Stimulated activated CD8-positive, alpha-beta memory T cell treated with anti-CD3 and anti-CD28 coated beads, Interleukin-4, amount 100 ng/mL, for 48 hours (primary cell): Measurements from ENCODE around the gene MACF1.
"Not testable (repeated sequence)": the region's sequence is repeated elsewhere in the genome, so short reads cannot be mapped to it uniquely, and the experiment has no call there.

Experiments used
- DNase-seq: peaks from one replicate; pipeline ENCODE4 v3.0.0-alpha.2; 2020

MACF1 gene

DNA sequence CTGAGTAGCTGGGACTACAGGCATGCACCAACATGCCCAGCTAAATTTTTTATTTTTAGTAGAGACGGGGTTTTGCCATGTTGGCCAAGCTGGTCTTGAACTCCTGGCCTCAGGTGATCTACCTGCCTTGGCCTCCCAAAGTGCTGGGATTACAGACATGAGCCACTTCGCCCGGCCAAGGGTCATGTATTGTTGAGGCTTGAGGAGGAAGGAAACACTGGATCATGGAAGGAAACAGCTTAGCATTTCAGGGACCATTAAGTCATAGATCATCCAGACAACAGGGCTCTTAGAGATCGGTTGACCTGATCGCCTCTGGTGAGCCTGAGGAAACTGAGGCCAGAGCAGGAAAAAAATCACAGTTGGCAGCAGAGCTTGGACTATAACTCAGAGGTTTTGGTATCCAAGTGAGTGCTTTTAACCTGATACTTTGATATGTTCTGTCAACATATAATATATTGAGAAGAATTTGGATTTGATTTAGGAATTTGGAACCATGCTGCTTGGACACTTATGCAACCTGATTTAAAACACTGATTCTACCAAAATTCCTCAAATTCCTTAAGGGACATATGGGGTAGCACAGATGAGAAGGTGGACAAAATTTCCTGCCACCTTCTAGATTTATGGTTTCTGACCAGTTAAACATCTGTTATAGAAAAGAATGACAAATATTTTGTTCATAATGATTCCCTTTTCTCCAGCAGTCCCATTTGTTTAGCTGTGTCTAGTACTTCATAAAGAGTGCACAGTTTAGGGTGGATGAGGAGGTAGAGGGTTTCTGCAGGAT lies 273.8 kb downstream of the MACF1 start:
- DNase-seq = no peak

DNA sequence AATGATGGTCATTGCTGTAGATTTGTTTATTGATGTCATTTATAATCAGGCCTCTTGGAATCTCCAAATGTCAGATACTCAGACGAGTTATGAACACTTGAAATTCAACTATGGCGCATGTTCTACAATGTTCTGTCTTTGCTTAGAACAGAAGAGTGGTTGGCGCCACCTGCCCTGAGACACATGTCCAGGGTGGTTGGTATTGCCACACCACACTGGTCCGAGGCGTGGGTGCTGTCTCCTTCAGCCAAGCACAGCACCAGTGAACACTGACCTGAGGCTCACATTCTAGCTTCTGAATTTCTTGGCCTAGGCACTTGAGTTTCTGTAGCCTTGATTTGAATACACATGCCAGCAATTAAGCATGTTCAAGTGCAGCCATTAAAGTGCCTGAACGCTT lies 276.8 kb downstream of the MACF1 start:
- DNase-seq = no peak

DNA sequence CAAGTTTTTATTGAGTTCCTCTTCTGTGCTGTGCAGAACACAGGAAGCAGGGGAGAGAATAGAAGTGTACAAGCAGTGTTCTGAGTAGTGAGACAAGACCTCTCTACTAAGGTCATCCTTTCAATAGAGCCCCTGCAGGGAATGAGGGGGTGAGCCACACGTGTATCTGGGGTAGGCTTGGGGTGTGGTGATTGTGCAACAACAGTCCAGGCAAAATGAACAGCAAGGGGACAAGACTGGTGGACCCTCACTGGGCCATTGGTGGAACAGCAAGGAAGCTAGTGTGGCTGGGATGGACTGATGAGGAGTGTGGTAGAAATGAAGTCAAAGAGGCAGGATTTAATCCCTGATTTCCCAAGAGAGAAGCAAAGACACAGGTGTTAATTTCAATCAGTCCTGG lies 278.8 kb downstream of the MACF1 start:
- no peak for DNase-seq

DNA sequence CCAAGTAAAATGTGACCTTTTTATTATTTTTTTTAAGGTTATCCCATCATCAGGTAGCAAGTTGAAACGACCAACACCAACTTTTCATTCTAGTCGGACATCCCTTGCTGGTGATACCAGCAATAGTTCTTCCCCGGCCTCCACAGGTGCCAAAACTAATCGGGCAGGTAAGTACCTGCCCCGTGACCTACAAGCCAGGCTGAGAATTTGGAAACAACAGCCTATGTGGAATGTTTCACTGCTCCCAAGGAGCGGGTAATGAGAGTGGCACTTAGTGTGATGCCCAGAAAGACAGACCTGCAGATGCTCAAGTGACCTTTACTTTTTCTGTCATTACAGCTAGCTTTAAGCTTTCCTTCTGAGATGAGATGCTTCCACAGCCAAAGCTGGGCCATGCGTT lies 280.1 kb downstream of the MACF1 start:
- DNase-seq = no peak

DNA sequence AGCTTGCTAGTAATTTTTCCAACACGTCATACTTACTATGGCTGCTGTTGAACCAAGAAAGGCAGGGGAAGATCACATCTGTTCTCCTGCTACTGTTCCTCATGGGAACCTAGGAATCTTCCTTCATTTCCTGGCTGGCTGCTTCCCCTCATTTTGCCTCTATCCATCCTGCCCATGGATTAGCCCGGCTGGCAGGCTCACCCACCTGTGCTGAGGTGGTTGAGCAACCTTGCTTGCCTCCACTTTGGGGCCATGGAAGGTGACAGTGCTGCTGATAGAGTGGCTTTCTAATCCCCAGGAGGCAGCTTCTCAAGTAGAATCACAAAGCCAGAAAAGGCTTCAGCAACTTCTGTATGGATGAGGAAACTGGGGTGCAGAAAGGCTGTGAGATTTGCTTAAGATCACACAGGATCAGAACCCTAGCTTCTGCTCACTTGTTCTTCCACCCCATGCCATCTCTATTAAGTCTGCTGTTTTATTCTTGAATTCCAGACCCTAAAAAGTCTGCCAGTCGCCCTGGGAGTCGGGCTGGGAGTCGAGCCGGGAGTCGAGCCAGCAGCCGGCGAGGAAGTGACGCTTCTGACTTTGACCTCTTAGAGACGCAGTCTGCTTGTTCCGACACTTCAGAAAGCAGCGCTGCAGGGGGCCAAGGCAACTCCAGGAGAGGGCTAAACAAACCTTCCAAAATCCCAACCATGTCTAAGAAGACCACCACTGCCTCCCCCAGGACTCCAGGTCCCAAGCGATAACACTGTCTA lies 280.7 kb downstream of the MACF1 start:
- DNase-seq = no peak

DNA sequence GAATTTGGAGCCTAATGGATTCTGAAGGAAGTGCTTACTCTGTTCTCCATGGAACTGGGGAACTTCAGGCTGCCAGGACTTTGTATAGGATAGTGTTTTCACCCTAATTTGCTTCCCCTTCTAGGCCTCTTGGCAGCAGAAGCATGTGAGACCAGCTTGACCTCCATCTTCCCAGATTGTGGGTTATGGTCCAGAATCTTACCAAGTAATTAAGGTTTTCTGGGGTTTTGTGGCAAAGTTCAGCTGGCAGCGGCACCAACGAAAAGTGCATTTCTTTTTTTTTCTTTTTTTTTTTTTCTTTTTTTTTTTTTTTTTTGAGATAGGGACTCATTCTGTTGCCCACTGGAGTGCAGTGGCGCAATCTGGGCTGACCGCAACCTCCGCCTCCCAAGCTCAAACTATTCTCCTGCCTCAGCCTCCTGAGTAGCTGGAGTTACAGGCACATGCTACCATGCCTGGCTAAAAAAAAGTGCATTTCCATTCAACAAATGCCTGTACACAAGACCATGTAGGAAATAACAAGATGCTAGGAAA lies 283.6 kb downstream of the MACF1 start:
- DNase-seq = no peak

DNA sequence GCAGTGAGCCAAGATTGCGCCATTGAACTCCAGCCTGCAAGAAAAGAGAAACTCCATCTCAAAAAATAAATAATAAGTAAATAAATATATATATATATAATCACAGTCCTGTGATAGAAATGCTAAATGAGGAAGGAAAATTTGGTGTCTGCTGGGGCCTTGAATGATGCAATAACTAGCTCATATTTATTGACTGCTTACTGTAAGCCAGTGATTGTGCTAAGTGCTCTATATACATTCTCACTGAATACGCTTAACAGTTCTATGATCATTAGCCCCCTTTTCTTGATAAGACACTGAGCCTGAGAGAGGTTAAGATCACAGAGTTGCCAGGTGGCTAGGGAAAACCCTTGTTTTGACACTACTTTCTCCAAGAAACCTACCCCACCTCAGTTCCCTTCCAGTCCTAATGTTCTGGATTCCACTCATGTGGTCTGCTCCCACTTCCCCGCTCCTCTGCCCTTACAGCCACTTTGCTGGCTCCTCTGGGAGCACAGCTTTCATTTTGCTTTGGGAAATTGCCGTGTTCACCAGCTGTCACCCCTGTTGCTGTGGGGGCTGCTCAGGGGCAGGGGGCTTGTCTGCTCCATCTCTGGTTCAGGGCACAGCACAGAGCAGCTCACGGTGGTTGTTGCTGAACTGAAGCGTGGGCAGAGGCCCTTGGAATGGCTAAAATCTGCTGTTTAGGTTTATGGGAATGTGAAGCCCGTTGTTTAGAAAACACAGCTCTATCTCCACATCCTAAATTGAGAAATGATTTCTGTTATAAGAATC lies 284.5 kb downstream of the MACF1 start:
- DNase-seq = no peak

DNA sequence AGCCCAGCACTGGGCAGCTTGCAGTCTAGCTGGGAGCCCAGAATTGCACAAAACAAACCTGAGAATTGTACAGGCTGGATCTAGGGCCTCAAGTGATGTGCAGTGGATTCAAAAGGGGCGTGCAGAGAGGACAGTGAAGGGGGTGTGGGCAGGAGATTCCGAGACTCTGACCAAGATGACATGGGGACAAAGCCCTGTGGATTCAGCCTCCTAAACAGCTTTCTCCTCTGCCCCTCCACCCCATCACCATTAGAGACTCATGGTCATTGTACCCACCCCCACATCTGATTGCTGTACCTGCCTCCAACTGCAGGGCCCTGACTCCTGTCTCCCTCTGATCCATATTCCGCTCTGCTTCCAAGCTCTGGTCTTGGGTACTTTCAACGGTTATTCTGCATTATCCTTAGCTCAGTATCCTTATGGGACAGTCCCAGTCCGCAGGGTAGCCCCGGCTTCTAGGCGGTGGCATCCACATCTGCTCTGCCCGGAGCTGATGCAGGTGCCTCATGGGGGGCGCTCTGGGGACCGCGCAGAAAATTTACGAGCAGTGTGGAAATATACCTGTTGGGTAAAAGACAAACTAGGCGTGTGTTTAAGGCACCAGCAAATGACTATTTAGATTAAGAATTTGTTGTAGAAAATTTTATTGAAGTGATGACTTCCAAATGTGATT lies 285.2 kb downstream of the MACF1 start:
- no peak for DNase-seq

DNA sequence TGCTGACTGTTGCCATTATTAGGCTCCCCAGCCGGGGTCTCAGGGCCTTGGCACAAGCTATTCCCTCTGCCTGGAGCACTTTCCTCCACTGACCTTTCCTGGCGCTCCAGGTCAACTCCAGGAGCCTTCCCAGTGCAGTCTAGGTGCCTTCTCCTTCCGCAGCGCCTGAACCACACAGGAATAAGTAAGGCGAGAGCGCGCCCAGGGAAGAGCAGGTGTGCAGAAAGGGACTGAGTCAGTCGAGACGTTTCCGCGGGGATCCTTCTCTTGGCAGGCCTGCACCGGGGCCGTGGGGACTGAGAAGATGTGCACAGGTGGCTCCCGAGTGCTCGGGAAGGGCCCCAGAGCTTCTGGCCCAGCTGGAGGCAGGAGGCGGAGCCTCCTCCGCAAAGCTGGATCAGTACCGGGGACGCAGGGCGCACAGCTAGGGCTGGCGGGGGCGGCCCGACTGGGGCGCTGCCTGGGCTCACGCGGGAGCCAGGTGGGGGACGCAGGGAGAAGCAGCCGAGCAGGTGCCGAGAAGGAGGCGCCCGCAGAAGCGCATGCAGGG lies 286.2 kb downstream of the MACF1 start:
- no peak for DNase-seq

DNA sequence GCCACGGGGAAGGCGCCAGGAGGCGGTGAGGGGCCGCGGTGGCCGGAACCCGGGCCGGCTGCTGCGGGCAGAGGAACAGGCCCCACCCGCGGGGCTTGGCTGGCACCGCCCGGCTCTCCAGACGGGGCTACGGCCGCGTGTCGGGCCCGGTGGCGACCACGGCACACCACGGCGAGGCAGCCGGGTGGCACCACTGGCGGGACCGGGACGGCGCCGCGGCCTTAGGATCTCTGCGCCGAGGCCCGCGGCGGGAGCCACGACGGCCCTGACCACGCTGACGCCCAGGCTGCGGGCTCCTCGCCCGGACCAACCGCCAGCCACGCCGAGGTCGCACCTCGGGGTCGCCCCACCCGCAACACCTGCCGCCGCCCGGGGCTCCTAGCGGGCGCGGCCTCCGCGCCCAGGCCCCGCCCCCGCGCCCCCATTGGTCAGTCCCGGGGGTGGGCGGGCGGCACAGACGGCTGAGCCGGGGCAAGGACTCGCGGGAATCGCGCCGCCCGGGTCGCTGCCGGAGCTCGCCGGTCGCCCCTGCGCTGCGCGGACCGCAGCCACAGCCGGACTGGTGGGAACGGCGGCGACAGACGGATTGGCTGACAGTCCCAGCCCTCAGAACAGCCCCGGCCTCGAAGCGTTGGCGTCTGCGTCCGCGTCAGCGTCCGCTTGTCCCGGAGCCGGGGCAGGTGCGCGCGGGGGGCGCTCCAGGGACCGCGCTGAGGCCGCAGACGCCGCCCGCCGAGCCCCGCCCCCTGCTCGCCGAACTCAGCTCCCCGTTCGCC lies 286.8 kb downstream of the MACF1 start, which contains the start of gene BMP8A:
Gene BMP8A, plus strand, starts transcription at position 491 of the 776 bp plus-strand sequence. CDS start 356 bp downstream, outside the sequence.
- DNase-seq = peak; percentile 78

DNA sequence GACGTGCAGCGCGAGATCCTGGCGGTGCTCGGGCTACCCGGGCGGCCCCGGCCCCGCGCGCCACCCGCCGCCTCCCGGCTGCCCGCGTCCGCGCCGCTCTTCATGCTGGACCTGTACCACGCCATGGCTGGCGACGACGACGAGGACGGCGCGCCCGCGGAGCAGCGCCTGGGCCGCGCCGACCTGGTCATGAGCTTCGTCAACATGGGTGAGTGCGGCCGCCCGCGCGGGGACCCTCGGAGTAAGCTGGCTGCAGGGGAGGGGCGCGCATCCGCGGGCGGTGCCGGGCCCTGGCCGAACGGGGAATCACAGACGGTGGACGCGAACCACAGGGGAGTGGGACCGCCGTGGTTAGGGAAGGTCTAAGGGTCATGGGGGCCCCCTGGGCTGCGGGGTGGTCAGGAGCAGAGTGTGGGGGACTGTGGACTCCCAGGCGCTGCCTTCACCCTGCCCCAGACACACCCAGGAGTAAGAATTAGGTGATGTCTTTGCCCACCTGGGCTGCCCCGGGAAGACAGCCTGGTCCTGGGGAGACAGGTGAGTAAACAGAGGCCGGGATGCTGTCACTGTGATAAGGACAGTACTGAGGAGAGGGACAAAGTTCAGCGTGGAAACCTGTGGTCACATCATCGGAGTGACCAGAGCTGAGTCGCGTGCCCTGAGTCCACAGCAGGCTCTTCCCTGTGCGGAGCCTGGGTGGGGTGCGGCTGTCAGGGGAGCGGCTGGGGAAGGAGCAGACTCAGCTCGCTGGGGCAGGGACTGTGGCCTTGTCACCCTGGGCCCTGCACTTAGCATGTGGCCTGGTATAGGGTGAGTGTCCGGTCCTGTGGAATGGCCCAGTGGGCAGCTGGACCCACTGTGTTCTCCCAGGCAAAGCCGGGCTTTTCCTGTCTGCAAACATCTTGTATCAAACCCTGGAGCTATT lies 287.9 kb downstream of the MACF1 start:
- DNase-seq = not testable (repeated sequence)

DNA sequence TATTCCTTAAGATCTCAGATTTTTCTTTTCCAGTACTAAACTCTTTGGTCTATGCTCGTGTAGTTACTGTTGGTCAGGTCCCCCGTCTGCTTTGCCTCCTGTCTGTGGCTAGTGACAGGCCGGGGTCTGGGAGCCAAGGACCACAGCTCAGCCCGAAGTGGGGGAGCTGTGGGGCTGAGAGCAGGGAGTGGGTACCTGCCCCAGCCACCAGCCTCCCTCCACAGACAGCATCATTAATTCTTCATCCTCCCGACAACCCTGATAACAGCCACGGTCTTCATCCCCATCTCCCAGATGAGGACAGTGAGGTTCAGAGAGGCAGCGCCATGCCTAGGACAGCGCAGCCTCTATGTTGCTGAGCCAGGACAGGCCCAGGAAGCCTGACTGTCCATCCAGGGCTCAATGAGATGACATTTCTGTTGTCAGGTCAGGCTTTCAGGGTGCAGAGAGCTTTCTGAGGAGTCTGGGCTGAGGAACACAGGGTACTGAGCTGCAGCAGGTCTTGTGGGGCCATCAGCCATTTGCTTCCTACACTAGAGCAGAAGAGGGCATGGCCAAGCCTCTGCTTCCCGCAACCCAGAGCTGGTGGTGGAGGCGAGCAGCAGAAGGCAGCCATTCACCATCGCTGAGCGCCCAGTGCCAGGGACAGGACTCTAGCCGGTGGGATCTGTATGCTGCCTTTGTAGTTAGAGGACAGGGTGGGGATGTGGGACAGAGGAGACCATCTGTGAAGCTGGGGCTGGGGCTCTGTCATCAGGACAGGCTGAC lies 288.7 kb downstream of the MACF1 start:
- not testable (repeated sequence) for DNase-seq

DNA sequence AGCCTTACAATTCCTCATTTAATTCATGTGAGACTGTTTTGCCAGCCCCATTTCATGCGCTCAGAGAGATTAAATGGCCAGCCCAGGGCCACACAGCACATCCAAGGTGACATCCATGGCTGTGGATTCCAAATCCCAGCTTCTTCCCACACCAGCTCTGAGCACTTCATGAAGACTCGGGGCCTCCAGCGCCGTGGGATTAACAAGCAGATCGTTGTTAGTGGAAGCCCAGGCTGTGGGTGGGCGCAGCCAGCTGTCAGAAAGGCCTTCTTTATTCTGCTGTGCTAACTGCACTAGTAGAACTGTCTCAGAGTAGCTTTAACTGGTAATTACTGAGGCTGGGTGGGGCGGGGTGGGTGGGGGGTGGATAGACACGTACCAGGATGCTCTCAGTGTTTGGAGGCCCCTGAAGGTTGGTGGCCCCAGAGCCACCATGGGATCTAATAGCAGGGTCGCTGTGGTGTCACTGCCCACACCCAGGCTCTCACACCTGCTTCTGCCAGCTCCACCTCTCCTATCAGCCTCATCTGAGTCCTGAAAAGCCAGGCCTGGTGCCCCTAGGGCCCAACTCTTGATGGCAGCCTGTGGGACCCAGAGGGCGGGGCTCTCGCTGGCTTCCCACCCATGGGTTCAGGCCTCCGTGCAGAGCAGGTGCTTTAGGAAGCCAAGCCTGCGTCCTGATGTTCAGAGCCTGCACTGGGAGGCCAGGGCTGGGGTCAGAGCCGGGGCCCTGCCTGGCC lies 290.3 kb downstream of the MACF1 start:
- DNase-seq = no peak

DNA sequence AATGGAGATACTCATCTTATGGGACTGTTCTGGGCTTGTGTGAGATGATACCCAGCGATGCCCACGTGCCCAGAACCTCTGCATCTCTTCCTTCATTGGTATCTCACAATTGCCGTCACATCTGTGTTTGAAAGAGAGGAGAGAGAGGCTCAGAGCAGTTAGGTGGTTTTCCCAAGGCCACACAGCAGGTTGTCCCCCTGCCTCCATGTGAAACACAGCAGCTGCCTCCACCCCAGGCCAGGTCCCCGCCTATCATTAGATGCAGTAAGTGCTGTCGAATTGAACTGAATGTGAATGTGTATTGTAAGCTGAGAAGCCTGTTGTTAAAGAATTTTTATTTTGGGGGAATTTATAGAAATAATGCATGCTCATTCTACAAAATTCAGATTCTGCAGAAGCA lies 292.0 kb downstream of the MACF1 start:
- not testable (repeated sequence) for DNase-seq

DNA sequence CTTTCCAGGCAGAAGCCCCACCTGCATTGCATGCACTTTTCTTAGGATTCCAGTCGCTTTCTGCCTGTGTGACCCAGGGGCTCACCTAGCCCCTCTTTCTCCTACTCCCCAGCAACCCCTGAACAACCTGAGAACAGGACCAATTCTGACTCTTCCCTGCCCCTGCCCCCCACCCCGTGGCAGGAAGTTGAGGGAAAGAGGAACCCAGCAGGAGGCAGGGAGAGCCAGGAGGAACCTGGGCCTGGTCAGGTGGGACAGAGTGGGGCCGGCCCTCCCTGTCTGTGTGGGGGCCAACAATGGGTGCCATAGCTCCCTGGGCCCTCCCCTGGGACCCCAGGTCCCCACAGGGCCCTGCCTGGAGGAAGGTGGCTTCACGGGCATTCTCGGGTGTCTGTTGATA lies 293.1 kb downstream of the MACF1 start:
- no peak for DNase-seq

DNA sequence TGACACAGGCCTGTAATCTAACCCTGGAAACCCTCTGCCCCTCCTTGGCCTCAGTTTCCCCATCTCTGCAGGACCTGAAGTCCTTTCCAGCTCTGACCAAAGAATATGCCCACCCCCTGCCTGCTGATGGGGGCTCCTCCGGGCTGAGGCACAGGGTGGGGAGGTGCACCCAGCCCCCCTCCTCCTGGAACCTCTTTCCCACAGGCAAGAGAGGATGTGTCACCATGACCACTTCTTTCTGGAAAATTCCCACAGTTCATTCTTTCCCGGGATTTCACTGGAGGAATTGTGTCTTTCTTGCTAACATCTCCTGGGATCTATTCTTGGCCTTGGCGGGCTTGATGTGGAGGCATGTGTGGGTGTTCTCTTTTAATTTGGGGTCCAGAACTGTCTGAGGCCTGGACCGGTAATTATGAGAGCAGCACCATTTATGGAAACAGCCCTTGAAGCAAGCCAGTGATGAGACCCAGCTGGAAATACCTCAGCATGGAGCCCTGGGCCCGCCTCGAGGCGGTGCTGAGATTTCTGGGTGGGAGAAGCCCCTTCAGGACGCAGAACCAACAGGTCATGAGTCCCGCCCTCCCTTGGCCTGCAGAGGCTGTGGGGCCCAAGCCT lies 293.7 kb downstream of the MACF1 start:
- DNase-seq = not testable (repeated sequence)

DNA sequence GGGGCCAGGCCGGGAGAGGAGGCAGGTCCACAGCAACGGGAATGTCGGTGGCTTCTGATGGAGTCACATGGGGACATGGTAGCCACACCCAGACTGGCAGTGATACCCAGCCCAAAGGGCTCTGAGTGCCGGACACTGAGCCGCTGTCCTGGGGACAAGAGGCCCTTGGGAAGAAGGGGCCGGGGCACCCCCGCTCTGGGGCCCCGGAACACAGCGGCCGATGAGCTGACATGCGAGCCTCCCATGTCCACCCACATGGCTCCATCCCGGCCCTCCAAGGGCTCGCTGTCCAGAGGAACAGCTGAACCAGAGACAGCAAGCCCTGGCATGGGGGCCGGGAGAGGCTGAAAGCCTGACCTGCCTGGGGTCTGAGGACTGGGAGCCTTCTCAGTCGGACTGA lies 294.3 kb downstream of the MACF1 start:
- DNase-seq = not testable (repeated sequence)

DNA sequence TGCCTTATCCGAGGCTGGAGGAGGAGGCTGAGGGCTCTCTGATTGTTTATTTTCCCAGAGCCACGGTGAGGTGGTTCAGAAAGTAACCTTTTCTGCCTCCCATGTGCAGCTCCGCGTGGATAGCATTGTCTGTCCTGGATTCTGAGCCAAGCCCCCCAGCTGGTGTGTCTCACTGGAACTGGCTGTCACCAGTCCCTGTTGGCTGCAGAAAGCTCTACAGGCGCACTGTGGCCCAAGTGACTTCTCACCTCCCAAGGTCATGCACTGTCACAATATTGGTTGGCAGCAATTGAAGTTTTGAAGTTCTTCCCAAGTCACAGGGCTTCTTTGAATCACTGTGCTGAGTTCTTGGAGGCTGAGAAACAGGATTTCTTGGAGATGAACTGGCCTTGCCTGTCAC lies 295.2 kb downstream of the MACF1 start:
- DNase-seq = no peak
